Liver (tissue), 2 donors: ENCODE measurements around the gene ARHGAP27.
"Not testable (repeated sequence)": the region's sequence is repeated elsewhere in the genome, so short reads cannot be mapped to it uniquely, and the experiment has no call there.

ENCODE experiments used
- ZBTB33 ChIP-seq: IDR thresholded peaks from 2 replicates; pipeline ENCODE4 v1.6.1; 2016; ENCODE audit warnings: antibody characterized with exemption
- TF ChIP-seq, protein P1 (sequence below): fragments of 150-350 bp; IDR thresholded peaks from 2 replicates; pipeline ENCODE4 v1.5.1; 2017; ENCODE audit warnings: improper control_type of control experiment, low read depth, low read length; ENCODE audit not compliant: missing input control
- donor health status: healthy.

- TF ChIP-seq, protein P1, sequence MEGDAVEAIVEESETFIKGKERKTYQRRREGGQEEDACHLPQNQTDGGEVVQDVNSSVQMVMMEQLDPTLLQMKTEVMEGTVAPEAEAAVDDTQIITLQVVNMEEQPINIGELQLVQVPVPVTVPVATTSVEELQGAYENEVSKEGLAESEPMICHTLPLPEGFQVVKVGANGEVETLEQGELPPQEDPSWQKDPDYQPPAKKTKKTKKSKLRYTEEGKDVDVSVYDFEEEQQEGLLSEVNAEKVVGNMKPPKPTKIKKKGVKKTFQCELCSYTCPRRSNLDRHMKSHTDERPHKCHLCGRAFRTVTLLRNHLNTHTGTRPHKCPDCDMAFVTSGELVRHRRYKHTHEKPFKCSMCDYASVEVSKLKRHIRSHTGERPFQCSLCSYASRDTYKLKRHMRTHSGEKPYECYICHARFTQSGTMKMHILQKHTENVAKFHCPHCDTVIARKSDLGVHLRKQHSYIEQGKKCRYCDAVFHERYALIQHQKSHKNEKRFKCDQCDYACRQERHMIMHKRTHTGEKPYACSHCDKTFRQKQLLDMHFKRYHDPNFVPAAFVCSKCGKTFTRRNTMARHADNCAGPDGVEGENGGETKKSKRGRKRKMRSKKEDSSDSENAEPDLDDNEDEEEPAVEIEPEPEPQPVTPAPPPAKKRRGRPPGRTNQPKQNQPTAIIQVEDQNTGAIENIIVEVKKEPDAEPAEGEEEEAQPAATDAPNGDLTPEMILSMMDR: not testable (repeated sequence)
- TF ChIP-seq ZBTB33: not testable (repeated sequence)
Observed at GRCh38 chr17:45449708-45450329, 17.1 kb upstream of the ARHGAP27 start.
